NT2/D1 (cell line): ENCODE measurements around the gene LRRC4C.

Source experiments
- DNase-seq: peaks from one replicate; pipeline ENCODE4 v3.0.0-alpha.2; 2011; ENCODE audit warnings: low read depth, low spot score
- H3K27me3 ChIP-seq: 2 replicates; pipeline ENCODE4 v1.6.0; 2011; ENCODE audit warnings: mild to moderate bottlenecking; ENCODE audit not compliant: insufficient read length, insufficient read depth
- H3K36me3 ChIP-seq: 2 replicates; pipeline ENCODE4 v1.6.1; 2011; ENCODE audit warnings: mild to moderate bottlenecking, low read length, mixed read lengths; ENCODE audit not compliant: insufficient read depth, insufficient read length
- H3K4me1 ChIP-seq: 2 replicates; pipeline ENCODE4 v1.5.1; 2011; ENCODE audit not compliant: insufficient read depth, insufficient read length
- H3K4me3 ChIP-seq: 2 replicates; pipeline ENCODE4 v1.5.1; 2011; ENCODE audit warnings: low read depth; ENCODE audit not compliant: insufficient read length
- H3K9ac ChIP-seq: 2 replicates; pipeline ENCODE4 v1.6.0; 2011; ENCODE audit warnings: low read depth; ENCODE audit not compliant: insufficient read length
- H3K9me3 ChIP-seq: 2 replicates; pipeline ENCODE4 v1.5.1; 2011; ENCODE audit warnings: mild to moderate bottlenecking, low read length; ENCODE audit not compliant: insufficient read depth
- SUZ12 ChIP-seq: IDR thresholded peaks from 2 replicates; pipeline ENCODE4 v1.6.1; 2011; ENCODE audit not compliant: insufficient read length, insufficient read depth; ENCODE audit errors: extremely low read depth
- YY1 ChIP-seq: IDR thresholded peaks from 2 replicates; pipeline ENCODE4 v1.6.1; 2011; ENCODE audit not compliant: insufficient read length, insufficient read depth
- ZNF274 ChIP-seq: IDR thresholded peaks from 2 replicates; pipeline ENCODE4 v1.6.1; 2011; ENCODE audit warnings: mild to moderate bottlenecking, low read depth, low read length

The LRRC4C gene

DNA sequence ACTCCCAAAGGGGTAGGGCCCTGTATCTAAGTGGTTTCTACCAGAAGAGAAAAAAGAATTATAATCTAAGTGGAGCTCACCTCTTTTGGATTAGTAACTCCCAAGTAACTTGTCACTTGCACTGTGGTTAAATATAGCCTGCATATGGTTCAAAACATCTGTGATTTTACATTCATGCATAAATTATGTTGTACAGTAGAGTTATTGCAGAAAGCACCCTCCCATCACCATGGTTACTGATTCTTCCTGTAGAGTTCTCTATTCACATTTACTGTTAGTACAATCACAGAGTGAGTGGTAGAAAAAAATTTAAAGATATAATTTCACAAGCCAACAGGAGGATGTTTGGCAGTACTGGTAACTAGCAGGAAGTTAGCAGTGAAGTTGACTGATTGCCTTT is 80.4 kb downstream of the LRRC4C start:
- H3K36me3 ChIP-seq: no peaks in the 10 kb centered on the region
- H3K27me3 ChIP-seq: no peaks in the 10 kb centered on the region
- no peak overlapping the region for H3K9ac ChIP-seq
- TF ChIP-seq ZNF274 (no peak), YY1 (no peak), SUZ12 (no peak)
- no peak for DNase-seq
- no peaks in the 10 kb centered on the region for H3K9me3 ChIP-seq
- H3K4me1 ChIP-seq: no peaks in the 10 kb centered on the region
- H3K4me3 ChIP-seq: no peak overlapping the region

DNA sequence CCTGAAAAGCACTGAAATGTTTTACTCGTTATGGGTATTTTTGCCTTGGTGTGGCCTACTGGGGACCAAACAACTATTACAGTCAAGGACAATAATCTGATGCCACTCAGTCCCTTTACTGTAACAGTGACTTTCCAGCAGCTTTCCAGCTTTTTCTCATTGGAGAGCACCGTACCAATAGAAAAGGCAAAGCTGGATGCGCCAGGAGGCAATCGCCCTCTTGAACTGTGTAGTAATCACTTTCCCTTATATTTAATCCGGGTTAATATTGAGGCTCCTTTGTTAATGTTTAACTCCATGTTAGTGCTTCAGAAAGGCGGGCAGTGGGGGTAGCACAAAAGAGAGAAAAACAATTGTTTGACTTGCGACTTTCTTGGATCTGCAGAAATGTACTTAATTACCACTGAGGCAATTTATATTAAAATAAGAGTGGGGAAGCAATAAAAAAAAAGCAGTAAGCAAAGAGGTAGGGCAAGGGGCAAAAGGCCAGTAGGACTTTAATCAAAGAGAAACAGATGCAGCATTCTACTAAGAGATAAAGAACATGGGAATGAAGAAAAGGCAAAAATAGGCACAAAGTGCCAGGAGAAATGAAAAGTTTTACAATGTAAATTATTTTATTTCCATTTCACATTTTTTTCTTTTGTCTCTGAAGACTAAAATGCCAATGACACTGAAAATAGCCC is 81.6 kb downstream of the LRRC4C start:
- H3K4me1 ChIP-seq: no peaks in the 10 kb centered on the region
- H3K36me3 ChIP-seq: no peaks in the 10 kb centered on the region
- H3K4me3 ChIP-seq: no peak overlapping the region
- H3K9ac ChIP-seq: no peak overlapping the region
- TF ChIP-seq SUZ12 (no peak), ZNF274 (no peak), YY1 (no peak)
- DNase-seq: no peak
- H3K27me3 ChIP-seq: no peaks in the 10 kb centered on the region
- H3K9me3 ChIP-seq: no peaks in the 10 kb centered on the region

- no peak for TF ChIP-seq YY1
- TF ChIP-seq ZNF274: no peak
- no peak for TF ChIP-seq SUZ12
Measured at GRCh38 chr11:41351825-41352224, 107.6 kb downstream of the LRRC4C start.

GRCh38 chr11:41346042-41346441 is 113.4 kb downstream of the LRRC4C start:
- DNase-seq: no peak
- Histone ChIP-seq H3K4me1 (no peaks in the 10 kb centered on the region), H3K27me3 (no peaks in the 10 kb centered on the region), H3K9ac (no peak overlapping the region), H3K36me3 (no peaks in the 10 kb centered on the region), H3K9me3 (no peaks in the 10 kb centered on the region), H3K4me3 (no peak overlapping the region)
- TF ChIP-seq ZNF274: no peak
- TF ChIP-seq YY1: no peak

More at GRCh38 chr11:41351825-41352224, 107.6 kb downstream of the LRRC4C start:
- Histone ChIP-seq H3K36me3 (no peaks in the 10 kb centered on the region), H3K27me3 (no peaks in the 10 kb centered on the region), H3K9me3 (no peaks in the 10 kb centered on the region), H3K4me3 (no peak overlapping the region), H3K4me1 (no peaks in the 10 kb centered on the region), H3K9ac (no peak overlapping the region)
- no peak for DNase-seq

DNA sequence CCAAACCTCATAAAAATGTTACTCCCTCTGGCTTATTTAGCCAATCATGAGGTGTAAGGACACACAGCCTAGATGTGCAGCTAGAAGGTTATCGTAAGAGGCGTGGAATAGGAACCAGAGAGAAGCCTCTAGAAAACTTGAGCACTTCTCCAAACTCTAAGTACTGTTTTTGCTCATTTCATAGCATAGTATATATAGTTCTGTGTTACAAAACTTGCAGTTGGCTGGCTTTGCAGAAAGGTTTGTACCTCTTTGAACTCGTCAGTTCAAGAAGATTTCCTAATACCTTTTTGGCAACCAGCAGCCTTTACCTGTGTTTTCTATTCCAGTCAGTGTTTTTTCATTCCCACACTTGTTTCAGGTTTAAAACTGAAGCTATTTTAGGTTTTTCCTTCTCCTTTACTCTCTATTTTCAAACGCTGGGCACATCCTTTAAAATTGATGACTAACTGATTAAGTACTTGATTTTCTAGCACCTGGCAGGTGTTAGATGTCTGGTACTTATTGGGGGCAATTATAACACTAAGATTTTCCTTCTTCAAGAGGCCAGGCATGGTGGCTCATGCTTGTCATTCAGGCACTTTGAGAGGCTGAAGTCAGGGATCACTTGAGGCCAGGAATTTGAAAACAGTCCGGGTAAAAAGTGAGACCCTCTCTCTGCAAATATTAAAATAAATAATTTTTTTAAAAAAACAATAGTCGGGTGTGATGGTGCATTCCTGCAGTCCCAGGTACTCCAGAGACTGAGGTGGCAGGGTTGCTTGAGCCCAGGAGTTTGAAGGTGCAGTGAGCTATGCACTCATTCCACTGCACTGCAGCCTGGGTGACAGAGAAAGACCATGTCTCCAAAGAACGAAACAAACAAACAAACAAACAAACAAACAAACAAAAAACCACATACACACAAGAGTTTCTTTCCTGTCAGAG is 125.2 kb downstream of the LRRC4C start:
- H3K4me1 ChIP-seq: no peaks in the 10 kb centered on the region
- H3K4me3 ChIP-seq: no peak overlapping the region
- no peak for TF ChIP-seq SUZ12
- no peak for TF ChIP-seq ZNF274
- no peak for TF ChIP-seq YY1
- DNase-seq: no peak
- H3K9me3 ChIP-seq: no peaks in the 10 kb centered on the region
- H3K36me3 ChIP-seq: no peaks in the 10 kb centered on the region
- no peaks in the 10 kb centered on the region for H3K27me3 ChIP-seq
- H3K9ac ChIP-seq: no peak overlapping the region

DNA sequence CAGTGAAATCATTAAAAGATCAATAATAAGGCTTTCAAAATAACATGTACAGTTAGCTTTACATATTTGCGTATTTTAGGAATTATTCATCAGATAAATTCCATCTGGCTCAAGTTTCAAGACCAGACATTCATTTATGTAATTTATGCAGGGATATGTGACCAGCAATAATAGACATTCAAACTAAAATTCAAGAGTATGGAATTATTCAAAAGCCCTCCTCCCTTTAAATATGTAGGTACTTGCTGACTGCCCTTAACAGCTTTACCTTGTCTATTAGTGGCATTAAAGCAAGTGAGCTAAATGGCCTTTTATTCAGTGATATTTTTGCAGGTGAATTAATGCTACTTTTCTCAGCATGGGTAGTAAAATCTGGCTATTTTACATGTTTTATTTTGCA is 126.1 kb downstream of the LRRC4C start:
- no peak overlapping the region for H3K9ac ChIP-seq
- no peak overlapping the region for H3K4me3 ChIP-seq
- TF ChIP-seq ZNF274 (no peak), SUZ12 (no peak), YY1 (no peak)
- no peaks in the 10 kb centered on the region for H3K27me3 ChIP-seq
- no peaks in the 10 kb centered on the region for H3K4me1 ChIP-seq
- DNase-seq: no peak
- no peaks in the 10 kb centered on the region for H3K9me3 ChIP-seq
- H3K36me3 ChIP-seq: no peaks in the 10 kb centered on the region

DNA sequence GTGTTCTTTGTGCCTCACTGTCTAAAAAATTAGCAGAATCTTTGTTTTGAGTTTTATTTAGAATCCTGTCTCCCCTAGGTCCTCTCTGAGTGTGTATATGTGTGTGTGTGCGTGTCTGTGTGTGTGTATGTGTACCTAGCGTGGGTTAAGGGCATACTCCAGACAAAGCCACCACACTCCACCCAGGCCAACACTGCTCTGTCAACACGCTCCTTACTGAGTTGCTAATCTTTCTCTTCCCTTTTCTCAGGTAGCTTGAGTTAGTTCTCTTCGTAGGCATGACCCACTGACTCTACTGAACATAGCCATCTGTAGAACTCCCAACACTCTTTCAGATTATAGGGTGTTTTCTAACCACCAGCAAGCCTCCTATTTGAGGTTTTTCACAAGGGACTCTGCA is 131.1 kb downstream of the LRRC4C start:
- Histone ChIP-seq H3K9ac (no peak overlapping the region), H3K4me3 (no peak overlapping the region), H3K9me3 (no peaks in the 10 kb centered on the region), H3K36me3 (no peaks in the 10 kb centered on the region), H3K4me1 (no peaks in the 10 kb centered on the region), H3K27me3 (no peaks in the 10 kb centered on the region)
- DNase-seq: no peak
- TF ChIP-seq YY1: no peak
- no peak for TF ChIP-seq ZNF274
- no peak for TF ChIP-seq SUZ12
